Measurements from ENCODE around the gene DRC3. TPM values are rescaled to one million over a fixed set of nuclear protein-coding genes. Genes with fewer than 3 reads are reported as not detected.

The DRC3 gene
- total and polyA plus RNA-seq, 2 donors = 1.6 to 3.6 TPM

DNA sequence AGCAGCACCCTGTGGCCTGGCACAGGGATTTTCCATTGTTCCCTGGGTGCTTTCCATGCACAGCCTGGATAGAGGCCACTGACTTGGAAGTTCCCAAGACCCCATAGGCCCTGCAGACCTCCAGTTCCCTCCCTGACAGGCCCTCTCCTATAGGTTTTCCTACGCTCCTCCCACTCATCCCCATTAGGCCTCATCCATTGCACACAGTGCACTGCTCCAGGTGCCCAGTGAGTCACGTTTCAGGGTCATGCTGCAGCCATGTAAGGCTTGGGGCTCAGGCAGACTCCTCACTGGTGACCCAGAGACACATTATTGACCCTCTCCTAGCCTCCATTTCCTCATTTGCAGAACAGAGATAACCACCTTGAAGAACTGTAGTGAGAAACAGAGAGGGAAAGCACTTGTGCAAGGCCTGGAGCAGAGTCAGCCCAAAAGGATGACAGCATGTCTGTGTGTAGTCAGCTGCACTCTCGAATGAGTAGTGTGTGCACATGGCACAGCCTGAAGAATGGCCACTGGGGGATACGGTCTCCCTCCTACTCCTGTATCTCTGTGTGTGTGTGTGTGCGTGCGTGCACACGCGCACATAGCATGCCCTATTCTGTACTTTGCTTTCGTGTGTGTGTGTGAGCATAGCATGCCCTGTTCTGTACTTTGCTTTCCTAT, 26.8 kb downstream of the DRC3 start:
- no peaks in the 10 kb centered on the region for H3K36me3 ChIP-seq (ENCODE audit: insufficient read depth)
- no peak for DNase-seq (ENCODE audit: extremely low spot score)
- H3K4me3 ChIP-seq (ENCODE audit: low read depth, low read length) = no peak overlapping the region
- H3K27ac ChIP-seq (ENCODE audit: low read depth) = no peak overlapping the region
- 81% methylated on average over 9 of the region's 9 CpGs for WGBS
- no peaks in the 10 kb centered on the region for H3K4me1 ChIP-seq (ENCODE audit: insufficient read depth)

DNA sequence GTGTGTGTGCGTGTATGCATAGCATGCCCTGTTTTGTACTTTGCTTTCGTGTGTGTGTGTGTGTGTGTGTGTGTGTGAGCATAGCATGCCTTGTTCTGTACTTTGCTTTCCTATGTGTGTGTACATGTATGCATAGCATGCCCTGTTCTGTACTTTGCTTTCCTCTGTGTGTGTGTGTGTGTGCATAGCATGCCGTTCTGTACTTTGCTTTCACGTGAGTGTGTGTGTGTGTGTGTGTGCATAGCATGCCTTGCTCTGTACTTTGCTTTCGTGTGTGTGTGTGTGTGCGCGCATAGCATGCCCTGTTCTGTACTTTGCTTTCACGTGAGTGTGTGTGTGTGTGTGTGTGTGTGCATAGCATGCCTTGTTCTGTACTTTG, 27.4 kb downstream of the DRC3 start:
- WGBS = 77% methylated on average over 8 of the region's 8 CpGs
- H3K4me3 ChIP-seq (ENCODE audit: low read depth, low read length) = no peak overlapping the region
- H3K4me1 ChIP-seq (ENCODE audit: insufficient read depth) = no peaks in the 10 kb centered on the region
- no peak overlapping the region for H3K27ac ChIP-seq (ENCODE audit: low read depth)
- no peaks in the 10 kb centered on the region for H3K36me3 ChIP-seq (ENCODE audit: insufficient read depth)
- DNase-seq (ENCODE audit: extremely low spot score) = no peak

DNA sequence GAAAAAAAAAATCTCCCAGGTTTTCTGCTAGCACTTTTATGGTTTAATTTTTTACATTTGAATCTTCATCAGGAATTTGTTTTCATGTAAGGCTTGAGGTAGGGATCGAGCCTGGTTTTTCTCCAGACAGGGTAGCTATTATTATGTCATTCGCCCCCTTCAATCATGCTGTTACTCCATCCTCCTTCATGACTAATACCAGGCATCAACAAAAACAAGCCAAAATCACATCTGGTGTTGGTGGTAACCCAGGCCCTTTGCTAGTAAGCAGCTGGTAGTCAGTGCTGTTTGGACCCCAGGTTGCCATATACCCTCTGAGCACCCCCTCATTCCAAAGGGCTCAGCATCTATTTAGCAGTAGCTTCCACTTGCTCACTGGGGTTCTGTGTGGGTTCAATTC, 29.5 kb downstream of the DRC3 start:
- 94% methylated on average over 2 of the region's 2 CpGs for WGBS
- no peaks in the 10 kb centered on the region for H3K4me1 ChIP-seq (ENCODE audit: insufficient read depth)
- no peak overlapping the region for H3K27ac ChIP-seq (ENCODE audit: low read depth)
- no peak for DNase-seq (ENCODE audit: extremely low spot score)
- H3K4me3 ChIP-seq (ENCODE audit: low read depth, low read length) = no peak overlapping the region
- H3K36me3 ChIP-seq (ENCODE audit: insufficient read depth) = no peaks in the 10 kb centered on the region

DNA sequence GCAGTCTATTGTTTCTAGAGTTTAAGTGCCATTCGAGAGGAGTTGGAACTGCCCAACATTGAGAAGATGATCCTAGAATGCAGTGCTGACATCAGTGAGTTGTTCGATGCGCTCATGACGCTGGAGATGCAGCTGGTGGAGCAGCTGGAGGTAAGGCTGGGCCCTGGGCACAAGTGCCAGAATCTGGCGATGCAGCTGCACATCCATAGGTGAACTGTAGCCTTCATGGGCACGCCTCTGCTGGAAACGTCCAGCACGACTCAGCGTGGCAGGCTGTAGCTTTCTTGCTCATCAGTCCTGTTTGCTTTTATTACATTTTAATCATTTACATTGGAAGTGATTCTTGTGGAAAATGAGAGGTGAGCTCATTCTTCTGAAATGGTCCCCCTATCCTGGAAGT, 31.7 kb downstream of the DRC3 start:
- no peak for DNase-seq (ENCODE audit: extremely low spot score)
- Histone ChIP-seq H3K4me3 (ENCODE audit: low read depth, low read length) (no peak overlapping the region), H3K27ac (ENCODE audit: low read depth) (no peak overlapping the region), H3K4me1 (ENCODE audit: insufficient read depth) (no peaks in the 10 kb centered on the region), H3K36me3 (ENCODE audit: insufficient read depth) (no peaks in the 10 kb centered on the region)
- 87% methylated on average over 9 of the region's 9 CpGs for WGBS

DNA sequence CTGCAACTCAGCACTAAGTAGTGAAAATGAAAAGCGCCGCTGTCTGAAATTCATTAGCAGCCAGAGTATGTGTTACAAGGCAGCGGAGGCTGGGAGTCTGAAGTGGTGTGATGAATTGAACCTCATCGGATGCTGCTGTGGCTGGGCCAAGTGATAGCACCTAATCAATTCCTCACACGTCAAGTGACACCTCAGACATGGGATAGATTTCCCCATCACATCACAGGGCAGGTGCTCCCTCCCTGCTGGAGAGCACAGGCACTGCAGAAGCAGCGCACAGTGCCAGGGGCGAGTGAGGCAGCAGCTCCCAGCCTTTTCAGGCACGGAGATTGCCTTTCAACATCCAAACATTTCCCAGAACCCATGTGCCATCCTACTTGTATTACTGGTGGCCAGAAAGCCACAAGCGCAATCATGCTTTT, 32.2 kb downstream of the DRC3 start:
- H3K36me3 ChIP-seq (ENCODE audit: insufficient read depth) = no peaks in the 10 kb centered on the region
- no peaks in the 10 kb centered on the region for H3K4me1 ChIP-seq (ENCODE audit: insufficient read depth)
- WGBS = 84% methylated on average over 9 of the region's 9 CpGs
- no peak overlapping the region for H3K4me3 ChIP-seq (ENCODE audit: low read depth, low read length)
- H3K27ac ChIP-seq (ENCODE audit: low read depth) = no peak overlapping the region
- DNase-seq (ENCODE audit: extremely low spot score) = no peak

DNA sequence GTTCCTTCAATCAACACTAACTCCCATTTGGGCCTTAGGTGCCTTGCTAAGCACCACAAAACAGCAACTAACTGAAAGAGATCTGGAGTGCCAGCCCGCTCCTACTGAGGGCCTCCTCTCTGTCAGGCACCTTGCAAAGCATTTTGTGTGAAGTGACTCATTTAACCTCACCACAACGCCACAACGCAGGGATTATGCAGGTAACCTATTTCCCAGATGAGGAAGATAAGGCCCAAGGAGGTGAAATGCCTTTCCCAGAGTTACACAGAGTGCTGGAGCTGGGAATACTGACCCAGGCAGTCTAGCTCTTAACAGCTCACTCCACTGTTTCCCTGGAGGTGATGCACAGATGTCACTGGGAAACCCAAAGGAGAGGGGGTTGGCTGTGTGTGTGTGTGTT, 32.8 kb downstream of the DRC3 start:
- Histone ChIP-seq H3K4me3 (ENCODE audit: low read depth, low read length) (no peak overlapping the region), H3K4me1 (ENCODE audit: insufficient read depth) (no peaks in the 10 kb centered on the region), H3K36me3 (ENCODE audit: insufficient read depth) (no peaks in the 10 kb centered on the region), H3K27ac (ENCODE audit: low read depth) (no peak overlapping the region)
- WGBS = 87% methylated on average over 3 of the region's 3 CpGs
- DNase-seq (ENCODE audit: extremely low spot score) = no peak

DNA sequence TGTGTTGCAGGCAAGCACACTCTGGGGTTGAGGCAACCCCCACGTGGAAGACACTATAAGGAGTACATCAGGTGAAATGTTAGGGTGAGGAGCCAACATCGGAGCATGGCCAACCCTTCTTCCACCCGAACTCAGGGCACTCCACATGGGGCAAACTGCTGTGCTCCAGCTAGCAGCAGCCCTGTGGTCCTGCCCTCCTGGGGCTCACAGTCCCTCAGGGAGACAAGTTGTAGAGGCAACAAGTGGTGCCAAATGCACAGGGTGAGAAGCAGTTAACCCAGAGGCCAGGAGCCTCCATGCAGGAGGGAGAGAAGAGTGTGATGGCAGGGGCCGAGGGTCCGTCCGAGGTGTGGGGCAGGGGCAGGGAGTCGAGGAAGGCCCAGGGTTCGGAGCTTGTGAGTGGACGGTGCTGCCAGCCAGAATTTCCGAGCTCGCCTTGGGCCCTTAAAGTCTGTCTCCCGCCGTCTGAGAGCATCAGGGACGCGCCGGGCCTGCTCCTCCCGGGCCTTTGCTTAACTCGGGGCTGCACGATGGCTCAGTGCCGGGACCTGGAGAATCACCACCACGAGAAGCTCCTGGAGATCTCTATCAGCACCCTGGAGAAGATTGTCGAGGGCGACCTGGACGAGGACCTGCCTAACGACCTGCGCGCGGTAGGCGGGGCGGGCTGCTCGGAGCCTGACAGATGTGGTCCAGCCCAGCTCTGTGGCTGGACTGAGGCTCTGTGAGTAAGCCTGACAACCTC, 34.0 kb downstream of the DRC3 start:
- DNase-seq (ENCODE audit: extremely low spot score) = no peak
- Histone ChIP-seq H3K4me3 (ENCODE audit: low read depth, low read length) (no peak overlapping the region), H3K36me3 (ENCODE audit: insufficient read depth) (no peaks in the 10 kb centered on the region), H3K4me1 (ENCODE audit: insufficient read depth) (no peaks in the 10 kb centered on the region), H3K27ac (ENCODE audit: low read depth) (no peak overlapping the region)
- 65% methylated on average over 31 of the region's 31 CpGs for WGBS

DNA sequence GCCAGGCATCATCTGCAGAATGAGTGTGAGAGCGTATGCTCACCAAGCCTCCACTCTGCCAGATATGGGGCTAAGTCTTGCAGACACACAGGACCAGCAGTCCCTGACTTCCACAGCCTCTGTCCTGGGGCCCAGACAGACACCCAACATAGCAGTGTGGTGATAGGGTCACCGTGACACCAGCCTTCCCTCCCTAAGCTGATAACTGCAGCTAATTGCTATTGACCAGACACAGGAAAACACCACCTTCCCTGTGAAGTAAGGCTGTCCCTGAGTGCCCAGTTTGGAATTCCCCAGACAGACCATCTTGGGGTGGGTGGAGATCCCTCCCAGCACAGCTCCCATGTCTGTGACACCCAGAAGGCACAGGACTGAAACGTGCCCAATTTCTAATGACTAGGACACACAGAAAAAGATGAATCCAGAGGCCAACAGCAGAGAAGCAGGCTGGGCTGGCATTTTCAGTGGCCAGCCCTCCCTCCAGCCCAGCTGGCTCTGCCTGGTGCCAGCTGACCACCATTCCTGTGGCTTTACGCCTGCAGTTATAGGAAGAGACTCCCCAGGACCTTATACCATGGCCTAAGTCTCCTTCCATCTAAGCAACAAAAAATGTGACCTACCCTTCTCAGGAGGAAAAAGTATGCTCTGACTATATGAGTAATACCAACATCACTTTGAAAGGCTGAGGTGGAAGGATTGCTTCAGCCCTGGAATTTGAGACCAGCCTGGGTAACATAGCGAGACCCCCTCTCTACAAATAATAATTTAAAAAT, 36.0 kb downstream of the DRC3 start:
- WGBS = 94% methylated on average over 5 of the region's 5 CpGs
- Histone ChIP-seq H3K4me1 (ENCODE audit: insufficient read depth) (no peaks in the 10 kb centered on the region), H3K36me3 (ENCODE audit: insufficient read depth) (no peaks in the 10 kb centered on the region), H3K27ac (ENCODE audit: low read depth) (no peak overlapping the region), H3K4me3 (ENCODE audit: low read depth, low read length) (no peak overlapping the region)
- no peak for DNase-seq (ENCODE audit: extremely low spot score)

DNA sequence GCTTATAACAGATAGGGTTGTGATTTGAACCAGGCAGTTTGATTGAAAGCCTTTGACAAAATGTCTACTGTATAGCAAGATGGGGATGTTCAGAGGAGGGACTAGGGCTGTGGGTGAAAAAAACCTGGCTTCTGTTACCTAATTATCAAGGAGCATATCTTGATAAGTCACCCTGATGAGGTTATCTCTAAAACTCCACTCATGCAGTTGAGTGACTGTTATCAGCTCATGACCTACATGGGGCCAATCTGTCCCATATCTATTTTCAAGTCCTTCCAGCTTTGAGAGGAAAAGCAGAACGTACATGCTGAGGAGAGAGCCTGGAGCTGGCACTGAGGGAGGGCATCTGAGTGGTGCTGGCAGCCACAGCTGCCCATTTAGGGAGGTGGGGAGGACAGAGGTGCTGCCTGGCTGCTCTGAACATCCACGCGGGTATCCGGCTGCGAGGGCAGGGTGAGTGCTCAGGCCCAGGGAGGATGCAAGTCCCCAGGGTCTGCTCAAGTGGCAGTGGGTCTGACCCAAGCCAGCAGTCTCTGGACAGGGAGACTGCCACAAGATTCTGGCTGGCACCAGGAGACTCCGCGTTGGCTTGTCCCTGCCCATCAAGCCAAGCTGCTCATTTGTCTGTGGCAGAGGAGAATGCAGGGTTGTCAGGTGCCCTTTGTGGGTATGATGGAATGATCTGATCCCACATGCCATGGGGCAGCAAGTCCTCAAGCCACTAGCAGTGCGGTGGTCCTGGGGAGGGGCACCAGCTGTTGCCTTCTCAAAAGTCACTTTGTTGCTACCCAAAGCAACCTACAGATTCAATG, 37.2 kb downstream of the DRC3 start:
- no peaks in the 10 kb centered on the region for H3K36me3 ChIP-seq (ENCODE audit: insufficient read depth)
- H3K4me3 ChIP-seq (ENCODE audit: low read depth, low read length) = no peak overlapping the region
- no peak overlapping the region for H3K27ac ChIP-seq (ENCODE audit: low read depth)
- 89% methylated on average over 8 of the region's 8 CpGs for WGBS
- no peak for DNase-seq (ENCODE audit: extremely low spot score)
- no peaks in the 10 kb centered on the region for H3K4me1 ChIP-seq (ENCODE audit: insufficient read depth)

DNA sequence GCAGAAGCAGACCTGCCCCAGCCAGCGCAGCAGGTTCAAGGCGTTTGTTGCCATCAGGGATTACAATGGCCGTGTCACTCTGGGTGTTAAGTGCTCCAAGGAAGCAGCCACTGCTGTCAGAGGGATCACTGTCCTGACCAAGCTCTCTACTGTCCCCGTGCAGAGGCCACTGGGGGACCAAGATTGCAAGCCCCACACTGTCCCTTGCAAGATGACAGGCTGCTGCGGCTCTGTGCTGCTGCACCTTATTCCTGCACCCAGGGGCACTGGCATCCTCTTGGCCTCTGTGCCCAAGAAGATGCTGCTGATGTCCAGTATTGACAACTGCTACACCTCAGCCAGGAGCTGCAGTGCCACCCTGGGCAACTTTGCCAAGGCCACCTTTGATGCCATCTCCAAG, 38.6 kb downstream of the DRC3 start:
- H3K27ac ChIP-seq (ENCODE audit: low read depth) = no peak overlapping the region
- no peak overlapping the region for H3K4me3 ChIP-seq (ENCODE audit: low read depth, low read length)
- WGBS = 97% methylated on average over 5 of the region's 5 CpGs
- no peak for DNase-seq (ENCODE audit: extremely low spot score)
- H3K36me3 ChIP-seq (ENCODE audit: insufficient read depth) = no peaks in the 10 kb centered on the region
- H3K4me1 ChIP-seq (ENCODE audit: insufficient read depth) = no peaks in the 10 kb centered on the region

DNA sequence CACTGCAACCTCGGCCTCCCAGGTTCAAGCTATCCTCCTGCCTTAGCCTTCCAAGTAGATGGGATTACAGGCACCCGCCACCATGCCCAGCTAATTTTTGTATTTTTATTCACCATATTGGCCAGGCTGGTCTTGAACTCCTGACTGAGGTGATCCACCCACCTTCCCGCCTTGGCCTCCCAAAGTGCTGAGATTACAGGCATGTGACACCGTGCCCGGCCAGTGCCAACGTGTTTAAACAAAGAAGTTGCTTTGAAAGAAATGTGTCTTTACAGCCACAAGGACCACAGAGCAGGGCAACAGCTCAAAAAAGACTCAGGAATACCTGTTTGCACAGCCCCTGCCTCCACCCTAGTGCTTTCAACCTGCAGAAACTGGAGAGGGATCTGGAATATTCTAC, 41.3 kb downstream of the DRC3 start:
- DNase-seq (ENCODE audit: extremely low spot score) = no peak
- Histone ChIP-seq H3K36me3 (ENCODE audit: insufficient read depth) (no peaks in the 10 kb centered on the region), H3K27ac (ENCODE audit: low read depth) (no peak overlapping the region), H3K4me1 (ENCODE audit: insufficient read depth) (no peaks in the 10 kb centered on the region), H3K4me3 (ENCODE audit: low read depth, low read length) (no peak overlapping the region)
- WGBS = 93% methylated on average over 6 of the region's 6 CpGs

DNA sequence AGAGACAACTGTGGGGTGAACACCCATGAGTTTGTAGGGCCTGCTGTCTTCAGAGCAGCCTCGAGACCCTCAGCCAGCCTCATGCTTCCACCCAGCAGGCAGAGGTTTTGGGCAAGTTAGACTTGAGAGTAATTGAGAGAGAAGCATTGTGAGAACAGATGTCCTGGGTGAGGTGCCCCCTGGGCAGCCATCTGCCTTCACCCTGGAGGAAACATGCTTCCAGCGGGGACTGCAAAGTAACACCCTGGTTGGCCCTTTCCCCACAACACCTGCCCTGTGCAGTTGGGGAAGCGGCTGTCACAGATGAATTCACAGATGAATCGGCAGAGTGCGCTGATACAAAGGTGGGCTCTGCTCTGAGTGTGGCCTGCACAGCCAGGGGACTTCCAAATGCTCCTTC, 42.9 kb downstream of the DRC3 start:
- WGBS = 95% methylated on average over 5 of the region's 5 CpGs
- no peak overlapping the region for H3K4me3 ChIP-seq (ENCODE audit: low read depth, low read length)
- no peak for DNase-seq (ENCODE audit: extremely low spot score)
- H3K36me3 ChIP-seq (ENCODE audit: insufficient read depth) = no peaks in the 10 kb centered on the region
- H3K27ac ChIP-seq (ENCODE audit: low read depth) = no peak overlapping the region
- no peaks in the 10 kb centered on the region for H3K4me1 ChIP-seq (ENCODE audit: insufficient read depth)

DNA sequence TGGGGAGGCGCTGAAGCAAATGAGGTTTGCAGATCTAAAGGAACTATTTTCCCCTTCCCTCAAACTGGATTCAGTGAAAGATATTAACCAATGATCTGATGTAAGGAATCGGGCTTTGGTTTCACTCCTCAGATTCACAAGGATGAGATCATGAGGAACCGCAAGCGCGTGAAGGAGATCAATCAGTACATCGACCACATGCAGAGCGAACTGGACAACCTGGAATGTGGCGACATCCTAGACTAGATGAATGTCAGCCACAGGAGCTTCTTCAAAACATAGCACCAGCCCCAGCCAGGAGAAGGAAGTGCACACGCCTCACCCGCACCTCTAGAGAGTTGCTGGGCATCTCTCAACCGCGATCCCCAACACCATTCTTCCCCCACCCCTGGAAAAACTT, 43.8 kb downstream of the DRC3 start:
- Histone ChIP-seq H3K4me3 (ENCODE audit: low read depth, low read length) (no peak overlapping the region), H3K36me3 (ENCODE audit: insufficient read depth) (no peaks in the 10 kb centered on the region), H3K27ac (ENCODE audit: low read depth) (no peak overlapping the region), H3K4me1 (ENCODE audit: insufficient read depth) (no peaks in the 10 kb centered on the region)
- DNase-seq (ENCODE audit: extremely low spot score) = no peak
- 97% methylated on average over 12 of the region's 12 CpGs for WGBS

Data from urinary bladder (tissue), 4 donors.